ENCODE results near the gene GALNT8. TPM values are rescaled to one million over a fixed set of nuclear protein-coding genes. Genes with fewer than 3 reads are reported as not detected.

Gene GALNT8
- total RNA-seq, 1 experiment from 2014 or later, result 5.4 TPM

DNA sequence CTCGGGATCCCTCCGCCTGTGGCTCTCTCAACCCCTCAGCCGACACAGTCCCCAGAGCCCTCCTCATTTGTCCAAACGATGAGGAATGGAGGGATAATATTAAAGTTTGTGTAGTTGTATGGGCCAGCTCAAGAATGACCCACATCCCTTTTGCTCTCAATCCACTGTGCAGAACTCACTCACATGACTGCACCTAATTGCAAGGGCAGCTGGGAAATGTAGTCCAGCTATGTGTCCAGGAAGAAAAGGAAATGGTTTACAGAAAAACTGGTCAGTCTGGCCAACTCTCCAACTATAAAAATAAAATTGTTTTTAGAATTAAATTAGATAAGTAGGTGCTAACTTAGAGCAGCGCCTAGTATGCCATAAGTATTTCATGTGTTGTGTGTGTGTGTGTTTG, 66.6 kb downstream of the GALNT8 start:
- no peaks in the 10 kb centered on the region for H3K23me2 ChIP-seq (ENCODE audit: insufficient read length, low read depth, low read length, poor library complexity, severe bottlenecking)
- H4K20me1 ChIP-seq (ENCODE audit: control insufficient read depth, insufficient read depth, insufficient read length), result no peaks in the 10 kb centered on the region
- H3K4me1 ChIP-seq (ENCODE audit: insufficient read depth, low read length), result no peaks in the 10 kb centered on the region
- no peak overlapping the region for H4K8ac ChIP-seq (replicated peaks; ENCODE audit: insufficient read length, low read depth, low read length)
- no peak overlapping the region for H3K56ac ChIP-seq (ENCODE audit: insufficient read length, low read depth, low read length)
- H3K4ac ChIP-seq (ENCODE audit: low read depth, low read length), result no peak overlapping the region
- TF ChIP-seq CTCF (conservative IDR thresholded peaks at IDR 0.05), result no peak
- no peak overlapping the region for H4K91ac ChIP-seq (ENCODE audit: insufficient read length, low read depth, low read length)
- H2BK20ac ChIP-seq (ENCODE audit: low read depth, low read length, poor library complexity, severe bottlenecking), result no peak overlapping the region
- no peaks in the 10 kb centered on the region for H3K4me1 Mint-ChIP-seq
- no peak overlapping the region for H4K5ac ChIP-seq (ENCODE audit: insufficient read length, low read depth, low read length)
- H3K27ac ChIP-seq (ENCODE audit: insufficient read length, low read depth, low read length), result no peak overlapping the region
- WGBS (ENCODE audit: extremely low coverage, insufficient read length, low lambda C conversion rate), result no CpG with 5 or more reads among the region's 5 CpGs
- no peak overlapping the region for H3K4me2 ChIP-seq (ENCODE audit: insufficient read depth, insufficient read length, low read length)
- H2BK5ac ChIP-seq (ENCODE audit: insufficient read length, low read length), result no peak overlapping the region
- no peak overlapping the region for H3K4me3 Mint-ChIP-seq
- no peak for DNase-seq
- peaks cover 5 to 10% (median 7%) of the 10 kb centered on the region in 3 experiments; a peak in 5 of 7 replicates for H3K36me3 Mint-ChIP-seq (ENCODE audit: insufficient read depth in 1 of 3, low read depth in 3 of 3)
- H3K79me2 ChIP-seq (ENCODE audit: insufficient read depth, low read length), result no peaks in the 10 kb centered on the region
- H3T11ph ChIP-seq (ENCODE audit: low read length), result no peak overlapping the region
- peaks cover 7 to 11% of the 10 kb centered on the region in 2 experiments; a peak in 3 of 5 replicates for H3K9me3 Mint-ChIP-seq
- no peaks in the 10 kb centered on the region; the same call in 1 of the 2 replicates for H3K27me3 Mint-ChIP-seq (ENCODE audit: low read depth)
- no peak overlapping the region for H3K18ac ChIP-seq (ENCODE audit: insufficient read length, low read depth, low read length)
- no peak overlapping the region for H3K14ac ChIP-seq (ENCODE audit: insufficient read depth, low read length)
- no peak overlapping the region for H3K9ac ChIP-seq (ENCODE audit: extremely low read depth, insufficient read length, low read length)
- no peaks in the 10 kb centered on the region for H3K9me3 ChIP-seq (ENCODE audit: control insufficient read depth, low read depth, low read length)
- no peak overlapping the region for H3K27ac Mint-ChIP-seq
- H3K23ac ChIP-seq (ENCODE audit: insufficient read length, low read depth, low read length), result no peak overlapping the region
- H3K79me1 ChIP-seq (ENCODE audit: insufficient read depth, low read depth, low read length, poor library complexity, severe bottlenecking), result no peaks in the 10 kb centered on the region
- no peak overlapping the region for H2AK5ac ChIP-seq (ENCODE audit: insufficient read length, low read length)
- no peak overlapping the region for H2BK120ac ChIP-seq (ENCODE audit: low read depth, low read length, poor library complexity, severe bottlenecking)
- no peaks in the 10 kb centered on the region for H3K27me3 ChIP-seq (ENCODE audit: insufficient read depth, low read length)
- no peak overlapping the region for H2AFZ ChIP-seq (ENCODE audit: low read length)
- no peak overlapping the region for H2BK12ac ChIP-seq (ENCODE audit: insufficient read length, low read depth, low read length)
- H2BK15ac ChIP-seq (ENCODE audit: low read depth, low read length), result no peak overlapping the region

All from H9 (cell line).